C4-2B (cell line): Measurements from ENCODE around the gene C1R.

Experiments
- CTCF ChIP-seq: fragments of 450-650 bp; conservative IDR thresholded peaks from 2 replicates; pipeline ENCODE4 v1.5.1; 2017; ENCODE audit warnings: mild to moderate bottlenecking
- ZFX ChIP-seq: fragments of 450-650 bp; IDR thresholded peaks from 2 replicates; pipeline ENCODE4 v1.6.1; 2017

- TF ChIP-seq CTCF (no peak), ZFX (no peak)
Measured at GRCh38 chr12:7096006-7096932, 4.0 kb upstream of the C1R start.
